GM12878 (cell line): ENCODE measurements around the gene CLDN6. TPM values are rescaled to one million over a fixed set of nuclear protein-coding genes. Genes with fewer than 3 reads are reported as not detected.
"Not testable (repeated sequence)": the region's sequence is repeated elsewhere in the genome, so short reads cannot be mapped to it uniquely, and the experiment has no call there.

ENCODE experiments used
- ATAC-seq: fragments of 200-7000 bp; cut with Tn5 transposase; 3 replicates; pipeline ENCODE4 v1.9.1; 2020; ENCODE audit warnings: mild to moderate bottlenecking, moderate library complexity
- BruUV-seq: library from RNA; stranded (reverse); fragments of 400-500 nt; replicated peaks from 2 replicates; lab custom pipeline; 2021; lab: Mats Ljungman, UMichigan
- CTCF ChIA-PET: fragments of 300-600 bp; sonication (Branson Sonifier 250); formaldehyde crosslinking; extraction: SDS; loops from one replicate; lab custom pipeline; 2021; ENCODE audit warnings: inconsistent platforms; lab: Yijun Ruan, JAX
- POLR2A ChIA-PET: fragments of 350-600 bp; formaldehyde crosslinking; extraction: SDS; loops from one replicate; lab custom pipeline; 2021; ENCODE audit warnings: inconsistent platforms; lab: Charles Lee
- RAD21 ChIA-PET: fragments of 300-600 bp; sonication (Branson Sonifier 250); formaldehyde crosslinking; loops from one replicate; lab custom pipeline; 2023; ENCODE audit warnings: antibody characterized with exemption; ENCODE audit not compliant: unreplicated experiment; lab: Charles Lee
- SMC1A ChIA-PET: fragments of 300-600 bp; sonication (Branson Sonifier 250); formaldehyde crosslinking; loops from one replicate; lab custom pipeline; 2023; ENCODE audit not compliant: unreplicated experiment, uncharacterized antibody; lab: Charles Lee
- DNase-seq: peaks from one replicate; pipeline ENCODE4 v3.0.0-alpha.2; 2011; ENCODE audit warnings: low read depth, low spot score
- FAIRE-seq: peaks from 3 replicates; lab custom pipeline; 2011; peaks lifted over from hg19 to GRCh38; lab: Jason Lieb, UNC
- H2AFZ ChIP-seq: 2 replicates; pipeline ENCODE4 v1.6.0; 2011; ENCODE audit warnings: low read depth, low read length, control low read depth; ENCODE audit not compliant: control insufficient read depth
- H3K27ac ChIP-seq: 2 replicates; pipeline ENCODE4 v1.5.1; 2011; ENCODE audit warnings: control low read depth; ENCODE audit not compliant: control insufficient read depth, insufficient read depth
- H3K27me3 ChIP-seq, 2 experiments: replicated peaks in 1 of 2; 2 replicates each; pipeline versions ENCODE4 v1.6.0 to v1.6.1; 2011; ENCODE audit warnings: low read length in 1 of 2; ENCODE audit not compliant: control insufficient read depth in 2 of 2, insufficient read depth in 2 of 2
- H3K36me3 ChIP-seq, 2 experiments: 2 replicates each; pipeline ENCODE4 v1.5.1; 2011; ENCODE audit warnings: low read length in 1 of 2; ENCODE audit not compliant: control insufficient read depth in 2 of 2, insufficient read depth in 2 of 2
- H3K4me1 ChIP-seq: 2 replicates; pipeline ENCODE4 v1.6.1; 2011; ENCODE audit warnings: mild to moderate bottlenecking, low read length, moderate library complexity, mixed read lengths; ENCODE audit not compliant: control insufficient read depth, insufficient read depth
- H3K4me2 ChIP-seq: 2 replicates; pipeline ENCODE4 v1.6.0; 2011; ENCODE audit warnings: control low read depth; ENCODE audit not compliant: control insufficient read depth, insufficient read depth
- H3K4me3 ChIP-seq: fragments of 200-600 bp; sonication (generic); 2 replicates; pipeline ENCODE4 v1.5.1; 2016
- H3K79me2 ChIP-seq: 2 replicates; pipeline ENCODE4 v1.6.0; 2011; ENCODE audit warnings: low read length; ENCODE audit not compliant: control insufficient read depth, insufficient read depth
- H3K9ac ChIP-seq: 2 replicates; pipeline ENCODE4 v1.8.0; 2011; ENCODE audit warnings: low read length, control low read depth, mixed read lengths; ENCODE audit not compliant: control insufficient read depth, insufficient read depth
- H3K9me3 ChIP-seq: replicated peaks from 3 replicates; pipeline ENCODE4 v1.5.1; 2011; ENCODE audit warnings: mild to moderate bottlenecking, low read length; ENCODE audit not compliant: control insufficient read depth, insufficient read depth
- H4K20me1 ChIP-seq: 2 replicates; pipeline ENCODE4 v1.6.0; 2011; ENCODE audit not compliant: control insufficient read depth, insufficient read depth
- CEBPZ ChIP-seq: fragments of 150-350 bp; IDR thresholded peaks from 2 replicates; pipeline ENCODE4 v1.6.1; 2016; ENCODE audit warnings: low read depth, low read length
- EED ChIP-seq: sonication (generic); IDR thresholded peaks from 2 replicates; pipeline ENCODE4 v1.6.1; 2016; ENCODE audit warnings: antibody characterized with exemption, low read depth
- FOXK2 ChIP-seq: fragments of 450-650 bp; IDR thresholded peaks from 2 replicates; pipeline ENCODE4 v1.6.1; 2017; ENCODE audit warnings: mild to moderate bottlenecking, moderate library complexity
- SKIL ChIP-seq: fragments of 450-650 bp; IDR thresholded peaks from 2 replicates; pipeline ENCODE4 v1.6.1; 2017; ENCODE audit warnings: mild to moderate bottlenecking, low read depth, inconsistent platforms; ENCODE audit not compliant: poor library complexity, severe bottlenecking
- SMAD5 ChIP-seq: IDR thresholded peaks from 2 replicates; pipeline ENCODE4 v1.6.1; 2016; ENCODE audit warnings: antibody characterized with exemption, low read depth
- ZNF24 ChIP-seq: fragments of 450-650 bp; IDR thresholded peaks from 2 replicates; pipeline ENCODE4 v1.6.1; 2017; ENCODE audit warnings: antibody characterized with exemption, mild to moderate bottlenecking
- WGBS: methylation state at CpG from one replicate; pipeline ENCODE4 v1.1.6; 2016; ENCODE audit warnings: low lambda C conversion rate; ENCODE audit not compliant: insufficient replicate concordance, insufficient coverage; ENCODE audit errors: missing lambda C conversion rate; 5-methylcytosine and 5-hydroxymethylcytosine counted together
- in situ Hi-C: fragments of 300-500 bp; cut with MboI; formaldehyde crosslinking; loops from 9 replicates; pipeline ENCODE4 v1.14.3; 2018; ENCODE audit warnings: mixed read lengths
- intact Hi-C: fragments of 100-400 bp; cut with micrococcal nuclease; formaldehyde crosslinking; loops from one replicate; pipeline ENCODE4 v1.14.2; 2022; ENCODE audit not compliant: unreplicated experiment
- polyA plus RNA-seq, 11 experiments: library from polyadenylated mRNA; depleted of rRNA in 4 of 11; unstranded in 6 of 11; stranded (reverse) in 5 of 11; fragments of >200 nt; fragmentation: Nextera tagmentation in 4 of 11; fragmentation: Illumina TruSeq in 1 of 11; extraction: Ambion mirVana in 4 of 11; extraction: Trizol in 1 of 11; gene quantifications; 1 replicate in 1 of 11; 2 replicates in 10 of 11; pipeline versions ENCODE4 v1.2.1 to v1.2.3, GENCODE V29; 2011 to 2016; ENCODE audit warnings: inconsistent platforms in 2 of 11, missing spikeins in 2 of 11, low read depth in 1 of 11
- total RNA-seq, 4 experiments: library from RNA; depleted of rRNA in 3 of 4; stranded (reverse); fragments of >200 nt in 3 of 4; fragmentation: Illumina TruSeq in 1 of 4; extraction: Trizol in 1 of 4; gene quantifications; 2 replicates each; pipeline versions ENCODE4 v1.2.1 to v1.2.3, GENCODE V29; 2013 to 2021
- TF ChIP-seq, protein P1 (sequence below): fragments of 450-650 bp; IDR thresholded peaks from 2 replicates; pipeline ENCODE4 v1.6.1; 2016; ENCODE audit warnings: mild to moderate bottlenecking

The CLDN6 gene
- total and polyA plus RNA-seq, 10 of the 15 experiments (the other 5 are each of a cell fraction or from before 2014, with no cell fraction given), result 0.15 to 0.26 (median 0.23) TPM; not detected in 7

- CTCF ChIA-PET, result interaction anchor here (1.5 to 1.7 kb wide), 3 partner anchors 25 to 73 kb away, joined by 4 to 8 read pairs (median 5); no protein-coding TSS in a partner anchor
- intact Hi-C loops, result no loop called here
- ATAC-seq (no peak), FAIRE-seq (no peak), DNase-seq (no peak)
- Histone ChIP-seq H3K27me3 (no peaks in the 10 kb centered on the region), H3K4me2 (no peak overlapping the region), H3K9me3 (no peaks in the 10 kb centered on the region), H3K9ac (no peak overlapping the region), H3K79me2 (no peaks in the 10 kb centered on the region), H4K20me1 (no peaks in the 10 kb centered on the region), H3K36me3 (no peaks in the 10 kb centered on the region), H2AFZ (no peak overlapping the region), H3K27ac (no peak overlapping the region), H3K4me3 (no peak overlapping the region), H3K4me1 (peaks cover 16% of the 10 kb centered on the region)
- TF ChIP-seq SKIL (no peak), EED (no peak), CEBPZ (no peak), ZNF24 (no peak), FOXK2 (no peak), SMAD5 (no peak)
- TF ChIP-seq, protein P1, sequence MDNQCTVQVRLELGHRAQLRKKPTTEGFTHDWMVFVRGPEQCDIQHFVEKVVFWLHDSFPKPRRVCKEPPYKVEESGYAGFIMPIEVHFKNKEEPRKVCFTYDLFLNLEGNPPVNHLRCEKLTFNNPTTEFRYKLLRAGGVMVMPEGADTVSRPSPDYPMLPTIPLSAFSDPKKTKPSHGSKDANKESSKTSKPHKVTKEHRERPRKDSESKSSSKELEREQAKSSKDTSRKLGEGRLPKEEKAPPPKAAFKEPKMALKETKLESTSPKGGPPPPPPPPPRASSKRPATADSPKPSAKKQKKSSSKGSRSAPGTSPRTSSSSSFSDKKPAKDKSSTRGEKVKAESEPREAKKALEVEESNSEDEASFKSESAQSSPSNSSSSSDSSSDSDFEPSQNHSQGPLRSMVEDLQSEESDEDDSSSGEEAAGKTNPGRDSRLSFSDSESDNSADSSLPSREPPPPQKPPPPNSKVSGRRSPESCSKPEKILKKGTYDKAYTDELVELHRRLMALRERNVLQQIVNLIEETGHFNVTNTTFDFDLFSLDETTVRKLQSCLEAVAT, result no peak
- no TSS peak for BruUV-seq
- in situ Hi-C loops, result no loop called here
- SMC1A ChIA-PET, result interaction anchor here (1.7 kb wide), 1 partner anchor 24 kb away, joined by 5 read pairs; no protein-coding TSS in a partner anchor
- RAD21 ChIA-PET, result interaction anchor here (1.0 kb wide), 1 partner anchor 73 kb away, joined by 3 read pairs; no protein-coding TSS in a partner anchor
- POLR2A ChIA-PET, result no interaction called here
- 72% methylated on average over 18 of the region's 19 CpGs for WGBS
These were observed 38.6 kb upstream of the CLDN6 start for GRCh38 chr16:3056336-3057180.

- FAIRE-seq, H4K20me1 ChIP-seq, H3K27ac ChIP-seq, DNase-seq, H3K79me2 ChIP-seq, H3K9ac ChIP-seq, intact Hi-C loops, H3K27me3 ChIP-seq, H2AFZ ChIP-seq, POLR2A ChIA-PET, ATAC-seq, in situ Hi-C loops, H3K9me3 ChIP-seq, BruUV-seq, H3K4me3 ChIP-seq, H3K36me3 ChIP-seq: not testable (repeated sequence)
- 90% methylated on average over 9 of the region's 9 CpGs for WGBS
- H3K4me2 ChIP-seq, result 0 out of 2 replicates have a peak overlapping the region, but pooled peaks have one; percentile 9
- peaks cover 16% of the 10 kb centered on the region for H3K4me1 ChIP-seq
- ChIA-PET SMC1A (interaction anchor here (1.7 kb wide), 1 partner anchor 23 kb away, joined by 5 read pairs; no protein-coding TSS in a partner anchor), CTCF (interaction anchor here (1.7 kb wide), 2 partner anchors 24 to 52 kb away, joined by 4 to 5 read pairs; no protein-coding TSS in a partner anchor), RAD21 (interaction anchor here (1.0 kb wide), 1 partner anchor 74 kb away, joined by 3 read pairs; no protein-coding TSS in a partner anchor)
These were observed 37.7 kb upstream of the CLDN6 start for GRCh38 chr16:3055734-3056115.
